HG03103 (cell line): ENCODE data around the gene TTC39B.

ENCODE experiments used
- ATAC-seq: cut with Tn5 transposase; IDR thresholded peaks from one replicate; pipeline ENCODE4 v1.9.1; 2021; ENCODE audit warnings: low read depth; ENCODE audit not compliant: unreplicated experiment

TTC39B gene

DNA sequence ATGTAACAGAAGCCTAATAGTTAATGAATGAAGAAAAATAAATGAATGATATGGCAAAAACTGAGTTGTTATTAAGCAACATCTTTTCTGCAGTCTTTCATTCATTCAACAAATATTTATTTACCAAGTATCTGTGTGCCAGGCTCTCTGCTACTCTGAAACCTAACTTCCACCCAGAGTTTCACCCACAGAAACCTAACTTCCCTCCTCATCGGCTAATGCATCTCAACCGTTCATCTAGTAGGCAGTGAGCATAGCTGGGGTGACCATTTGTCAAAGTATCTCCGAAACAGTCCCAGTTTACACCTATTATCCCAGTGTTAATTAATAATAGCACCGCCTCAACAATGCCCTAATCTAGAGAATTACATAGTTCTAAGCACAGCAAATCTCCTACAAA lies 1.5 kb downstream of the TTC39B start:
- no peak for ATAC-seq

DNA sequence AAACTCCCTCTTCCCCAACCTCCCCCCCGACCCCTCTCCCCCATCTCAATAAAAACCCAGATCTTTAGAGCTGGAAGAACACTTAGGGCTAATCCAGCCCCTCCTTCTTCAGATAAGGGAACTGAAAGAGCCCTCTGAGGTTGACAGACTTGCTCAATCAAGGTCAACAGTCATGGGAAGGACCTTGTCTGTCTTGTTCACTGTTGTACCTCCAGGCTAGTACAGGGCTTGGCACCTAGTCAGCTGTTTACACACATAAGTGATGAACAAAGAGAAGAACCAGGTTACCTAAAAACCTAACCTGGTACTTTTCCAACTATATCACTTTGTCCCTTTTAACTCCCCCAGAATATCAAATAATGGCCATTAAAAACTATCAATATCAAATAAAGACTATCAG lies 2.4 kb downstream of the TTC39B start:
- ATAC-seq: peak; percentile 40

GRCh38 chr9:15300218-15300617 lies 6.8 kb downstream of the TTC39B start:
- ATAC-seq: no peak

GRCh38 chr9:15299374-15299939 lies 7.6 kb downstream of the TTC39B start:
- ATAC-seq: peak; percentile 85

- no peak for ATAC-seq
Measured at GRCh38 chr9:15298362-15298761, 8.7 kb downstream of the TTC39B start.

- no peak for ATAC-seq
Measured at GRCh38 chr9:15295761-15296405, 11.1 kb downstream of the TTC39B start.

DNA sequence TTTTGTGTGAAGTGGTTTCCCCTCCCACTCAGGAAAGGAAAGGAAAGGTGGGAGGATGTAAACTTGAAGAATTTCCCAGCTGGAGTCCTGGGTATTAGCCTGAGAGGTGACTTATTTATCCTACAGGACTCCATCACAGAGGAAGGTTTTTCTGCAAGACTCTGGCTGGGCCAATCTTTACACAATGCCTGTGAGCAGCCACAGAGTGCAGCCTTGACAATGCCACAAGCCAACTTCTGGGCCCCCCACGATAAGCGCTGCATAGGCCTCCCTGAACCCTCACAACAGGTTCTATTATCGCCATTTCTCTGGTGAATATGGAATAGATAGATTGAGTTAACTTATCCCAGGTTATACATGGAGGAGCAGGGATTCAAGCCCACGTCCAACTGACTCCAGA lies 12.4 kb downstream of the TTC39B start:
- no peak for ATAC-seq

DNA sequence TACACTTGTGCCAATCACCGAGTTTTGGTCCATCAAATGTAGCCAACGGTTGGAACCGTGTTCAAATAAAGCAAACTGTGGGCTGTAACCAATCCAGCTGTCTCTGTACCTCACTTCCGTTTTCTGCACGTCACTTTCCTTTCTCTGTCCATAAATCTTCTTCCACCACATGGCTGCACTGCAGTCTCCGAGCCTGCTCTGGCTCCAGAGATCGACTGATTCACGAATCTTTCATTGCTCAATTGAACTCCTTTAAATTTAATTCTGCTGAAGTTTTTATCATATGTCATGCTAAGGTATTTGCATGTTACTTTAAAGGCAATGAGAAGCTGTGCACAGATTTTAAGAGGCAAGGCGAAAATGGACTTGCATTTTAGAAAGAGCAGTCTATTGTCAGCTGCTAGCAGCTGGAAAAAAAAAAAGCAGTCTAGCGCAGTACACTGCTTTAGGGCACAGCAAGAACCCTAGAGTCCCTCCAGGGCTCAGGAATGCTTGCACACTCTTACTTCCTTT lies 13.2 kb downstream of the TTC39B start:
- ATAC-seq: no peak

GRCh38 chr9:15293084-15293483 lies 13.9 kb downstream of the TTC39B start:
- ATAC-seq: no peak

DNA sequence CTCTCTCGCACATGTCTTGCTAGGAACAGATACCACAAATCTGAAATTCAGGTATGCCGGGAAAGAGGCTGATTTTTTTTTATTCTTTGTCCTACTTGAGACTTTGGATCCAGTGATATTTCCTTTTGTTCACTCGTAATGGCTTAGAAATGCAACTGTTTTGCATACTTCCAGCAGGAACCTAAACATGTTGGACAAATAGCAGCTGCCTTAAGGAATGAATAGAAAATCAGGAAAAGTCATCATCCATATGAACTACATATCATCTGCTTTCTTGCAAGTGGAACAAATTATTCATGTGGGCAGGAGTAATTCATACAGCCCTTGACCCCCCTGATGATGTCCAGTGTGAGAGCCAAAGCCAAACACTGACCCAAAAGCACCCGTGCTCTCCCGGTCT lies 17.4 kb downstream of the TTC39B start:
- ATAC-seq: no peak

- no peak for ATAC-seq
Measured at GRCh38 chr9:15287309-15287708, 19.7 kb downstream of the TTC39B start.

GRCh38 chr9:15286161-15286821 lies 20.7 kb downstream of the TTC39B start:
- ATAC-seq: no peak

DNA sequence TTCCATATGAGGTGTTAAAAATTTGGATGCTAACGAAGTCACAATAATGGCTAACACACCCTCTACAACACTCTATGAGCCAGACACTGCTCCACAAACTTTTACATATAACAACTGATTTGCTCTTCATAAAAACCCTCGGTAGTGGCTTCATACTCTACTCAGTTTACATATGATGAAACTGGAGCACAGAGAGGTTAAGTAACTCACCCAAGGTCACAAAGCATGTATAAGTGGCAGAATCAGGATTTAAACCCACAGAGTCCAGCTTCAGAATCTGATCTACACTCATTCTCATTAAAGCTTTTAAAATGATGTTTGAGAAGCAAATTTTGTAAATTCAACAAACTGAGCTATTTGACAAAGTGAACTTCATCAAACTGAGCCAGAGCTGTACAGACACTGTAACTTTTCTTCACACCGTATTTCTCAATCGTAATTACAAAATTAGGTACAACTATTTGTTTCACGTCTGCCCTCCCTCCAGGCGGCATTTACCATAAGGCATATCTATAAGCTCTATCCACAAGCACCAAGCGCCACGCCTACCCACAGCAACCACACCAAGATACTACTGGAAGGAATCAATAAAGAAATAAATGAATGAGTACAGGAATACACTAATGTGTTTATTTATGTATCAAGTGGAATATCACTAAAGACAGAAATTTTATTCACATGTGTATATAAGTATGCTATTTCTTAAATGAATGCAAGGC lies 24.3 kb downstream of the TTC39B start:
- ATAC-seq: no peak

DNA sequence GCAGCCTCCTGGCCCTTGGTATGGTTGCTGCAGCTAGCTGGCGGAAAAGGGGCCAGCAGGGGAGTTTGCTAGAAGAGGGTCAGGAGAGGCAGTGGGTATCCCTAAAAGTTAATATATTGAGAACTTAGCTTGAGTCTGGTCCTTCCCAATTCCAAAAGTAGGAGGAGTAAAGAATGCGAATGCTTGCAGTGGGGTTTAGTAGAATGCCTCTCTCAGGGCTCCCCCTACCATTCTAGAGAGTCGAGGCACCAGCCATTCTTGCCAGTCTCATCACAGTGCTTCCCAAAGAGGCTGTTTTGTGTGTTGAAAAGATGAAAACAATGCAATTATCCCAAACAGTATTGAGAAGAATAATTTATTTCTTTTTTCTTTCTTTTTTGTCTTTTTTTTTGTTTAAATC lies 26.4 kb downstream of the TTC39B start:
- ATAC-seq: no peak

- no peak for ATAC-seq
Measured at GRCh38 chr9:15278839-15279238, 28.2 kb downstream of the TTC39B start.

DNA sequence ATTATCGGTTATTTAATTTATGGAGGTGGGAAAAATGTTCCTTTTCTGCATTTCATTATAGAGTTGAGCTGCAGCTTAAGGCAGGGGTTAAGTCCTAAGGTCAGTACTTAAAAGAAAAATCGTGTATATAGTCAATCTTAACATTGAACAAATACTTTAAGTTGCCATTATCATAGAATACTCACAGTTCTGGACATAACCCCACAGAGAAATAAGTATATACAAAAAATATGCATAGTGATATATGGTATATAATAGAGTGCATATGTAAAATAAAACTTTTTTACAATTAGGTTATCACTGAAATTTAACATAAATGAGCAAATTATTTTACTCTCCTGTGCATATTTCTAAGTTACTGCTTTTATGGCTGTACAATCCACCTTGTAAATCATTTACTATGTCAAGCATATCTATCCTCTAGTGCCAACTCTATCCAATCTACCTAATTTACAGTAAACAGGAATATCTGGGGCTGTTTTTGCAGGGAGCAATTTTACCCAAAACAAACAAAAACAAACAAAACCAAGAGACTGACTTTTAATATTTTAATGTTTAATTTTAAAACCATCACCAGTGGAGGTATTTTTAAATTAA lies 28.8 kb downstream of the TTC39B start:
- no peak for ATAC-seq

- ATAC-seq: peak; percentile 71
Measured at GRCh38 chr9:15277400-15278090, 29.5 kb downstream of the TTC39B start.

DNA sequence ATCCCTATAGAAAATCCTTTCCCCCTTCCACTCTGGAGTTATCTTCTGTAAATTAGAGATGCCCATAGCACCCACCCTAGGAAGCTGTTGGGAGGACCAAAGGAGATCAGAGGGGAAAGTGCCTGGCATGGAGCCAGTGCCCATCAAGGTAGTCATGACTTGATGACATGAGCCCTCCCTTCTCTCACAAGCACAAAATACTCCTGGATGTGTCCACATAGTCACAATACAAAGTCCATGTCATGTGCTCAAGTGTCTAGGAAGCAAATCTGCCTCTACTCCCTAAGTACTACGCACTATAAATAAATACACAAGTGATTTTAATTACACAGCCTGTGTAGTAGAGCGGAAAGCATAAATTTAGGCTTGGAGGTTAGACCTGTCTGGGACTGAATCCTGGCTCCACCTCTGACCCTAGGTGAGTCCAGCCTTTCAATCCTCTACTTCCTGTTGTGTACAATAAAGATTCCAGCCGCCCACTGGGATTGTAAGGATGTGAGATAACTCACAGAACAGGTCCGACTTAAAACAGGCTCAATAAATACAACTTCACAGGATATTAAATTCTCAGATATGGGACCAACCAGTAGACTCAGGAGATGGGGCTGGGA lies 30.6 kb downstream of the TTC39B start:
- no peak for ATAC-seq

DNA sequence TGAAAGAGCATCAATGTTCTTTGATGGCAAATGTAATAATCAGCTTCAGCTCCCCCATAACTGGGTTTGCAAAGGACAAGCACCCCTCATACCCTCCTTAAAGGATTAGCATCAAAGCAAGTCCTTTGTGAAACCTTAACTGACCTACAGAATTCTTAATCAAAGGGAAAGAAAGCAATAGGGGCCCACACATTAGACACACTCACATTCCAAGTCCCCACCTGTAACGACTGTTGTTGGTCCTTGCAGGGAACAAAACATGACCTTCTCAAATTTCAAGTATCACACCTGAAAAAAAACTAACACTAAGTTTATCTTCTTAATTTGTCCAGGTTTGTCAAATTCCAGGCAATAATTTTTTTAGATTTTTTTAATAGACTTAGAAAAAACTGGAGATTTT lies 32.6 kb downstream of the TTC39B start:
- ATAC-seq: no peak

DNA sequence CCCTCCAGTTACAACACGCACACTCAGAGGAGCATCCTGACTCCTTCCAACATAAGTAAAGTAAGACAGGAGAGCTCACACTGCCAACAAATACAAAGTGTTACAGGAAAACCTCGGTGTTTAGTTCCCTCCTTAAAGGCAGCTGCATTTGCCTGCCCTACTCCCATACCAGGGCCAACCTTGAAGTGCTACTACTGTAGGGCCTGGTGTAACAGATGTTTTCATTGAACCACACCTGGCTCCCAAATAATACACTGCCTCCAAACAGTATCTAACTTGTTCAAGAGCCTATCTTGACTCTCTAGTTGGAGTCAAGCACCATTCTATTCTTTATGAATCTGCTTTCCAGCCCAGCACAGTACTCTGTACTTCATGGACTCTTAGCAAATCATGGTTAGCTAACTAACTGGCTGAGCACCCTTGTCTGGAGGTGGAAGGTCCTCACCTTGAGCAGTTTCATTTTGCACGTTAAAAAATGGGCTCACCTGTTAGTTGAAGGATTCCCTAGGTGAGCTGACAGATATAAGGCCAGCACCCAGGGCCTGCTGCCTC lies 34.6 kb downstream of the TTC39B start:
- ATAC-seq: no peak
